HCT116 (cell line): ENCODE results near the gene SEMA6A. TPM values are rescaled to one million over a fixed set of nuclear protein-coding genes. Genes with fewer than 3 reads are reported as not detected.
A peak's percentile ranks its signal among the peaks of the same experiment; 100 is the strongest.

Experiments used
- ATAC-seq: fragments of 200-7000 bp; cut with Tn5 transposase; 2 replicates; pipeline ENCODE4 v1.9.1; 2020; ENCODE audit warnings: mild to moderate bottlenecking, moderate library complexity
- BruUV-seq: library from RNA; stranded (reverse); fragments of 400-500 nt; replicated peaks from 2 replicates; lab custom pipeline; 2021; lab: Mats Ljungman, UMichigan
- CTCF ChIA-PET: fragments of 300-600 bp; sonication (Branson Sonifier 250); formaldehyde crosslinking; loops from one replicate; lab custom pipeline; 2021; ENCODE audit warnings: antibody characterized with exemption; lab: Charles Lee
- POLR2A ChIA-PET: fragments of 300-600, 350-600 bp; sonication (Branson Sonifier 250); formaldehyde crosslinking; loops from one replicate; lab custom pipeline; 2021; ENCODE audit warnings: antibody characterized with exemption; lab: Charles Lee
- RAD21 ChIA-PET, 2 experiments: fragments of 300-600 bp; sonication (Branson Sonifier 250); formaldehyde crosslinking; loops; one replicate each; lab custom pipeline; 2023; ENCODE audit warnings: low total read pairs in 2 of 2; ENCODE audit not compliant: uncharacterized antibody in 2 of 2, unreplicated experiment in 2 of 2, low non-redundant PET in 1 of 2; lab: Charles Lee
- DNase-seq: peaks from one replicate; pipeline ENCODE4 v3.0.0-alpha.2; 2010; ENCODE audit warnings: low read depth, low spot score
- H2AFZ ChIP-seq: fragments of 200-600 bp; shearing (Covaris generic), sonication (generic); 2 replicates; pipeline ENCODE4 v1.6.1; 2017; ENCODE audit warnings: low read depth, mixed run types, mixed read lengths, antibody characterized with exemption, low read length; ENCODE audit not compliant: poor library complexity, severe bottlenecking
- H3K27ac ChIP-seq: 2 replicates; pipeline ENCODE4 v1.5.1; 2012; ENCODE audit warnings: low read depth, low read length
- H3K27me3 ChIP-seq: fragments of 200-600 bp; sonication (generic); 2 replicates; pipeline ENCODE4 v1.6.1; 2016; ENCODE audit warnings: mixed run types, low read length, mixed read lengths; ENCODE audit not compliant: insufficient read depth
- H3K36me3 ChIP-seq, 2 experiments: fragments of 200-500 bp in 1 of 2; fragments of 200-600 bp in 1 of 2; sonication (Bioruptor generic) in 1 of 2; sonication (generic) in 1 of 2; 2 replicates each; pipeline versions ENCODE4 v1.5.1 to v1.6.1; 2014 to 2016; ENCODE audit warnings: low read length in 2 of 2, inconsistent platforms in 1 of 2, mixed read lengths in 1 of 2, mixed run types in 1 of 2; ENCODE audit not compliant: insufficient read depth in 2 of 2, control insufficient read depth in 1 of 2
- H3K4me1 ChIP-seq, 2 experiments: fragments of 200-600 bp in 1 of 2; sonication (generic) in 1 of 2; 2 replicates each; pipeline versions ENCODE4 v1.5.1 to v1.6.1; 2012 to 2017; ENCODE audit warnings: low read length in 2 of 2, inconsistent platforms in 1 of 2, mild to moderate bottlenecking in 1 of 2, mixed read lengths in 1 of 2, mixed run types in 1 of 2, moderate library complexity in 1 of 2; ENCODE audit not compliant: insufficient read depth in 2 of 2, control insufficient read depth in 1 of 2
- H3K4me2 ChIP-seq: fragments of 200-600 bp; sonication (generic); 2 replicates; pipeline ENCODE4 v1.6.1; 2017; ENCODE audit warnings: mixed run types, low read length, mixed read lengths
- H3K4me3 ChIP-seq, 2 experiments: fragments of 200-600 bp in 1 of 2; sonication (generic) in 1 of 2; replicated peaks in 1 of 2; 2 replicates each; pipeline ENCODE4 v1.5.1; 2011 to 2016; ENCODE audit warnings: low read length in 2 of 2, control low read depth in 1 of 2, low read depth in 1 of 2, mild to moderate bottlenecking in 1 of 2, mixed read lengths in 1 of 2, mixed run types in 1 of 2
- H3K79me2 ChIP-seq: fragments of 200-600 bp; sonication (generic); 2 replicates; pipeline ENCODE4 v1.6.1; 2017; ENCODE audit warnings: mild to moderate bottlenecking, mixed run types, low read length, moderate library complexity, mixed read lengths; ENCODE audit not compliant: insufficient read depth
- H3K9ac ChIP-seq: fragments of 200-600 bp; sonication (generic); 2 replicates; pipeline ENCODE4 v1.6.1; 2016; ENCODE audit warnings: low read length, mixed read lengths
- H3K9me2 ChIP-seq: fragments of 200-600 bp; sonication (generic), shearing (Covaris generic); 2 replicates; pipeline ENCODE4 v1.6.1; 2017; ENCODE audit warnings: mixed run types, mild to moderate bottlenecking, moderate library complexity; ENCODE audit not compliant: insufficient read depth
- H3K9me3 ChIP-seq, 2 experiments: fragments of 200-500 bp in 1 of 2; fragments of 200-600 bp in 1 of 2; sonication (Bioruptor generic) in 1 of 2; sonication (generic) in 1 of 2; 2 replicates each; pipeline ENCODE4 v1.6.1; 2014 to 2017; ENCODE audit warnings: low read length in 2 of 2, mixed read lengths in 2 of 2, inconsistent platforms in 1 of 2, low read depth in 1 of 2, mild to moderate bottlenecking in 1 of 2, mixed run types in 1 of 2, moderate library complexity in 1 of 2; ENCODE audit not compliant: control insufficient read depth in 1 of 2, insufficient read depth in 1 of 2
- H4K20me1 ChIP-seq: fragments of 200-600 bp; sonication (generic), shearing (Covaris generic); 2 replicates; pipeline ENCODE4 v1.6.1; 2017; ENCODE audit warnings: mixed run types, mild to moderate bottlenecking, moderate library complexity; ENCODE audit not compliant: insufficient read depth
- CEBPB ChIP-seq: IDR thresholded peaks from 2 replicates; pipeline ENCODE4 v1.6.1; 2012; ENCODE audit warnings: low read depth
- EZH2 ChIP-seq: fragments of 200-600 bp; sonication (generic); IDR thresholded peaks from 2 replicates; pipeline ENCODE4 v1.6.1; 2017; ENCODE audit warnings: antibody characterized with exemption, mixed run types
- JUND ChIP-seq: IDR thresholded peaks from 2 replicates; pipeline ENCODE4 v1.6.1; 2012
- RAD21 ChIP-seq: IDR thresholded peaks from 2 replicates; pipeline ENCODE4 v1.6.1; 2012; ENCODE audit warnings: low read depth, mild to moderate bottlenecking
- SIN3A ChIP-seq: IDR thresholded peaks from 2 replicates; pipeline ENCODE4 v1.6.1; 2012; ENCODE audit warnings: low read depth
- SP1 ChIP-seq: IDR thresholded peaks from 2 replicates; pipeline ENCODE4 v1.6.1; 2012; ENCODE audit warnings: low read depth
- SRF ChIP-seq: IDR thresholded peaks from 2 replicates; pipeline ENCODE4 v1.6.1; 2012; ENCODE audit warnings: low read depth
- YY1 ChIP-seq: IDR thresholded peaks from 2 replicates; pipeline ENCODE4 v1.6.1; 2011; ENCODE audit warnings: low read length, low read depth, moderate library complexity, mild to moderate bottlenecking; ENCODE audit not compliant: insufficient replicate concordance; ENCODE audit errors: extremely low read depth
- intact Hi-C: fragments of 100-400 bp; cut with micrococcal nuclease; formaldehyde crosslinking; loops from 2 replicates; pipeline ENCODE4 v1.10.0; 2022
- total RNA-seq: library from RNA; stranded (reverse); gene quantifications from one replicate; pipeline ENCODE4 v1.2.1, GENCODE V29; 2021; ENCODE audit not compliant: unreplicated experiment
- TF ChIP-seq, protein P1 (sequence below), 3 experiments: fragments of 200-600 bp in 1 of 3; sonication (generic) in 1 of 3; IDR thresholded peaks in 2 of 3; conservative IDR thresholded peaks in 1 of 3; 2 replicates each; pipeline ENCODE4 v1.5.1; 2012 to 2017; ENCODE audit warnings: low read depth in 2 of 3, low read length in 2 of 3, antibody characterized with exemption in 1 of 3, borderline replicate concordance in 1 of 3, control low read depth in 1 of 3, mild to moderate bottlenecking in 1 of 3, mixed read lengths in 1 of 3, mixed run types in 1 of 3, moderate library complexity in 1 of 3; ENCODE audit not compliant: insufficient read depth in 1 of 3
- TF ChIP-seq, protein P2 (sequence below): IDR thresholded peaks from 2 replicates; pipeline ENCODE4 v1.6.1; 2012

Gene SEMA6A
- total RNA-seq, 1 experiment from 2014 or later: 6.7 TPM

DNA sequence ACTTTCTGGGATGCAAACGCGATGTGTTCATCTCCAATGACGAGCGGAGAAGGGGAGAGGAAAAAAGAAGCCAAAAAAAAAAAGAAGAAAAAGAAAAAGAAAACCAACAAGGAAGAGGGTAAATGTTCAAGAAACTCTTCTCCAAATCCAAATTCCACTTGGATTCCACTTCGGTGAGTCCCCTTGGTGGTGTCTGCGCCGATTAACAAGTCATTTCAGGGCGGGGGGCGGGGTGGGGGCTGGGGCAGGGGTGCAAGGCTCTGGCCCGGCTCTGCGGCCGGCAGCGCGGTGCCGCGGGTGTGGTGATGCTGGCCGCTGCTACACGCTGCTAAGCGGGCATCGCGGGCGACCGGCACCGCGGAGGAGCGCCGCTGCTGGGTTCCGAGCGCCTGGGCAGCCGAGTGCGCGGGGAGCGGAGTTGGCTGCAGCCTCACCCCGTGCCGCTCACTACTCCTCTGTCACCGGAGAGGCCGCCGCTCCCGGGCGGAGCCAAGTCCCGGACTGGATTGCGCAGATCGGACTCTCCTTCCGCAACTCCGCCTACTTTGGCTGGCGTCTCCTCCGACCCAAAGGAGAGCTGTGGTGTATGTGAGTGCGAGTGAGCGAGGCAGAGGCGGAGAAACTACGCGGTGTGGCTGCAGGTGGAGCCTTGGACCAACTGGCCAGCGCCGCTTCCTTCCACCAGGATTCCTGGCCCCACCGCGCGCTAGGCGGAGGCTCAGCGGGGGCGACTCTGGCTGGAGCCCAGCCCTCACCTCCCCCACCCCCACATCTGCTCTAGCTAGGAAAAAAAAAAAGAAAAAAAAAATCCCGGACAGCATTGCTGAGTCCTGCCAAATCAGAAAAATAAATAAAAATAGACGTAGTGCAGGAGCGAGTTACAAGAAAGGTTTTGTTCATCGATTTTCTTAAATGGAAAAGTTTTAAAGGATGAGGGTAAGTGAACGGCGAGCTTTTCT lies at the start of gene SEMA6A (continued):
- TF ChIP-seq, protein P1, sequence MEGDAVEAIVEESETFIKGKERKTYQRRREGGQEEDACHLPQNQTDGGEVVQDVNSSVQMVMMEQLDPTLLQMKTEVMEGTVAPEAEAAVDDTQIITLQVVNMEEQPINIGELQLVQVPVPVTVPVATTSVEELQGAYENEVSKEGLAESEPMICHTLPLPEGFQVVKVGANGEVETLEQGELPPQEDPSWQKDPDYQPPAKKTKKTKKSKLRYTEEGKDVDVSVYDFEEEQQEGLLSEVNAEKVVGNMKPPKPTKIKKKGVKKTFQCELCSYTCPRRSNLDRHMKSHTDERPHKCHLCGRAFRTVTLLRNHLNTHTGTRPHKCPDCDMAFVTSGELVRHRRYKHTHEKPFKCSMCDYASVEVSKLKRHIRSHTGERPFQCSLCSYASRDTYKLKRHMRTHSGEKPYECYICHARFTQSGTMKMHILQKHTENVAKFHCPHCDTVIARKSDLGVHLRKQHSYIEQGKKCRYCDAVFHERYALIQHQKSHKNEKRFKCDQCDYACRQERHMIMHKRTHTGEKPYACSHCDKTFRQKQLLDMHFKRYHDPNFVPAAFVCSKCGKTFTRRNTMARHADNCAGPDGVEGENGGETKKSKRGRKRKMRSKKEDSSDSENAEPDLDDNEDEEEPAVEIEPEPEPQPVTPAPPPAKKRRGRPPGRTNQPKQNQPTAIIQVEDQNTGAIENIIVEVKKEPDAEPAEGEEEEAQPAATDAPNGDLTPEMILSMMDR (IDR thresholded peaks at IDR 0.05 in 2 of 3, conservative IDR thresholded peaks at IDR 0.05 in 1 of 3; ENCODE audit: borderline replicate concordance in 1 of 3, insufficient read depth in 1 of 3, low read depth in 2 of 3, low read length in 2 of 3): no peak
- TF ChIP-seq RAD21 (peak; percentile 44), SIN3A (peak; percentile 89), CEBPB (peak; percentile 54; the same call in 1 of the 2 replicates), SP1 (peak; percentile 98), JUND (peak; percentile 79), YY1 (peak; percentile 78)
- TF ChIP-seq, protein P2, sequence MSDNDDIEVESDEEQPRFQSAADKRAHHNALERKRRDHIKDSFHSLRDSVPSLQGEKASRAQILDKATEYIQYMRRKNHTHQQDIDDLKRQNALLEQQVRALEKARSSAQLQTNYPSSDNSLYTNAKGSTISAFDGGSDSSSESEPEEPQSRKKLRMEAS: peak; percentile 92

DNA sequence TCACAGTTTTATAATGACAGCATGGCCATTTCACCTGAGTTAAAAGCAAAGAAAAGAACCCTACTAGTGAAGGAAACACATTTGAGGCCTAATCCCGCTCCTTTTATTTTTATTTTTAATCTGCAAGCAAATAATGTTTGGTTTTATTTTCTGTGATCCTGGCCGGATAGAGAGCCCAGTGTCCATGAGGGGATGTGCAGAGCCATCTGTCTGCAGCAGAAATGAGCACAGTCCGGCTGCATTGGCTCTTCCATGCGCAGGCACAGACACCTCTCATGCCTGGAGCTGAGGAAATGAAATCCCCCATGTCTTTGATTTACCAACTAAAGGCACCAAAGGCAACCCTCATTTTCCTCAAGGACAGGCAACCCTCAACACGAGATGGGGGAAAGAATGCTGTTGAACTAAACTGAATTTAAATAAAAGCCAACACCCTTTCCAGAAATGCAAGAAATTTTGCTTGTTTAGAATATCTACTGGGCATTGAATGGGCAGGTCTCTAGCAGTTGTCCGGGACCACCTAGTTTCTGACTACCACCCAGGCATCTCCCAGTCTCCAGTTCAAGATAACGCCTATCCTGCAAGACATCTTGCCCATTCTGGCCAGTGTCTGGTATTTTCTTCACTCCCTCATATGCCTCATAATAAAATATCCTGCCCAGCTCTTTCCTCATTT lies 47.9 kb upstream of the SEMA6A start:
- ChIA-PET RAD21 (no interaction called here), CTCF (no interaction called here), POLR2A (no interaction called here)
- H3K9me3 ChIP-seq: no peaks in the 10 kb centered on the region
- no peak overlapping the region for H3K4me2 ChIP-seq
- no peaks in the 10 kb centered on the region for H3K4me1 ChIP-seq
- H3K36me3 ChIP-seq: no peaks in the 10 kb centered on the region
- H3K27ac ChIP-seq: no peak overlapping the region
- H3K9me2 ChIP-seq: no peaks in the 10 kb centered on the region
- no peak for TF ChIP-seq SRF
- TF ChIP-seq EZH2: no peak
- H3K9ac ChIP-seq: no peak overlapping the region
- DNase-seq (no peak), ATAC-seq (no peak)
- no peaks in the 10 kb centered on the region for H3K27me3 ChIP-seq
- BruUV-seq: no TSS peak
- intact Hi-C loops: no loop called here
- H3K4me3 ChIP-seq: no peak overlapping the region
- H4K20me1 ChIP-seq: no peaks in the 10 kb centered on the region
- no peak overlapping the region for H2AFZ ChIP-seq
- H3K79me2 ChIP-seq: no peaks in the 10 kb centered on the region
